GM23338 (cell line): Measurements from ENCODE around the gene PTCD3. TPM values are rescaled to one million over a fixed set of nuclear protein-coding genes. Genes with fewer than 3 reads are reported as not detected.

Experiments
- ATAC-seq: fragments of 200-7000 bp; cut with Tn5 transposase; 3 replicates; pipeline ENCODE4 v1.9.1; 2020
- DNase-seq: peaks from one replicate; pipeline ENCODE4 v3.0.0-alpha.2; 2015; ENCODE audit warnings: low spot score
- H2AFZ ChIP-seq: fragments of 200-600 bp; sonication (generic); 2 replicates; pipeline ENCODE4 v1.8.0; 2016; ENCODE audit warnings: antibody characterized with exemption, mild to moderate bottlenecking, moderate library complexity
- H3F3A ChIP-seq: fragments of 200-600 bp; sonication (generic); replicated peaks from 2 replicates; pipeline ENCODE4 v1.8.0; 2017; ENCODE audit warnings: antibody characterized with exemption, mixed run types, low read depth
- H3K27ac ChIP-seq: fragments of 200-600 bp; sonication (generic); 2 replicates; pipeline ENCODE4 v1.6.1; 2016; ENCODE audit warnings: low read depth
- H3K27me3 ChIP-seq: fragments of 200-600 bp; sonication (generic); 2 replicates; pipeline ENCODE4 v1.8.0; 2016; ENCODE audit warnings: mild to moderate bottlenecking, mixed run types, moderate library complexity; ENCODE audit not compliant: insufficient read depth
- H3K36me3 ChIP-seq: fragments of 200-600 bp; sonication (generic); 2 replicates; pipeline ENCODE4 v1.8.0; 2016; ENCODE audit warnings: mild to moderate bottlenecking; ENCODE audit not compliant: insufficient read depth
- H3K4me1 ChIP-seq: fragments of 200-600 bp; sonication (generic); 2 replicates; pipeline ENCODE4 v1.8.0; 2016; ENCODE audit warnings: mild to moderate bottlenecking, moderate library complexity; ENCODE audit not compliant: insufficient read depth
- H3K4me2 ChIP-seq: fragments of 200-600 bp; sonication (generic); 2 replicates; pipeline ENCODE4 v1.7.1; 2017; ENCODE audit warnings: mixed run types
- H3K4me3 ChIP-seq: fragments of 200-600 bp; sonication (generic); 2 replicates; pipeline ENCODE4 v1.6.1; 2016; ENCODE audit warnings: mixed run types
- H3K79me2 ChIP-seq: fragments of 200-600 bp; sonication (generic); replicated peaks from 2 replicates; pipeline ENCODE4 v1.8.0; 2017; ENCODE audit warnings: mild to moderate bottlenecking; ENCODE audit not compliant: insufficient read depth
- H3K9me2 ChIP-seq: fragments of 200-600 bp; sonication (generic); 2 replicates; pipeline ENCODE4 v1.8.0; 2017; ENCODE audit not compliant: insufficient read depth
- H4K20me1 ChIP-seq: fragments of 200-600 bp; sonication (generic); replicated peaks from 2 replicates; pipeline ENCODE4 v1.8.0; 2017; ENCODE audit warnings: mild to moderate bottlenecking; ENCODE audit not compliant: insufficient read depth
- H3K27ac Mint-ChIP-seq: 2 replicates; pipeline ENCODE4 v1.8.0; 2020; ENCODE audit warnings: inconsistent platforms, mild to moderate bottlenecking, moderate library complexity, mixed read lengths
- H3K27me3 Mint-ChIP-seq: 3 replicates; pipeline ENCODE4 v1.8.0; 2022; ENCODE audit warnings: low read depth, mild to moderate bottlenecking, moderate library complexity, mixed read lengths, inconsistent platforms; ENCODE audit not compliant: insufficient read depth, poor library complexity
- H3K36me3 Mint-ChIP-seq: 3 replicates; pipeline ENCODE4 v1.8.0; 2021; ENCODE audit warnings: low read depth, mild to moderate bottlenecking, inconsistent platforms, moderate library complexity, mixed read lengths
- H3K4me1 Mint-ChIP-seq: 3 replicates; pipeline ENCODE4 v1.8.0; 2020; ENCODE audit warnings: mild to moderate bottlenecking, inconsistent platforms, mixed read lengths
- H3K4me3 Mint-ChIP-seq: 3 replicates; pipeline ENCODE4 v1.8.0; 2021; ENCODE audit warnings: moderate library complexity, mild to moderate bottlenecking, inconsistent platforms, mixed read lengths
- H3K9me3 Mint-ChIP-seq: 3 replicates; pipeline ENCODE4 v1.8.0; 2020; ENCODE audit warnings: moderate library complexity, mild to moderate bottlenecking, inconsistent platforms, mixed read lengths
- EZH2phosphoT487 ChIP-seq: fragments of 200-600 bp; sonication (generic); IDR thresholded peaks from one replicate; pipeline ENCODE4 v1.8.1; 2018; ENCODE audit warnings: antibody characterized with exemption; ENCODE audit not compliant: unreplicated experiment
- STAT1 ChIP-seq: IDR thresholded peaks from one replicate; pipeline ENCODE4 v1.6.1; 2016; ENCODE audit warnings: antibody characterized with exemption; ENCODE audit not compliant: unreplicated experiment
- ZNF114 ChIP-seq: fragments of 250-450 bp; sonication (Bioruptor Pico); IDR thresholded peaks from 2 replicates; pipeline ENCODE4 v1.5.0; 2020; ENCODE audit warnings: mild to moderate bottlenecking, moderate library complexity
- ZNF331 ChIP-seq: fragments of 250-450 bp; sonication (Bioruptor Pico); IDR thresholded peaks from 2 replicates; pipeline ENCODE4 v1.5.0; 2020; ENCODE audit warnings: low read depth, mild to moderate bottlenecking, moderate library complexity
- polyA plus RNA-seq: library from polyadenylated mRNA; unstranded; fragments of >200 nt; fragmentation: Nextera tagmentation; extraction: Ambion mirVana; gene quantifications from 2 replicates; pipeline ENCODE4 v1.2.1, GENCODE V29; 2016
- total RNA-seq: library from RNA; depleted of rRNA; stranded (reverse); fragments of >200 nt; shearing (Covaris generic); gene quantifications from 2 replicates; pipeline ENCODE4 v1.2.3, GENCODE V29; 2014
- TF ChIP-seq, protein P1 (sequence below), 2 experiments: fragments of 200-600 bp in 1 of 2; sonication (generic) in 1 of 2; conservative IDR thresholded peaks; 2 replicates each; pipeline versions ENCODE4 v1.5.1 to v1.6.1; 2016 to 2017; ENCODE audit warnings: antibody characterized with exemption in 2 of 2, low read depth in 2 of 2, mild to moderate bottlenecking in 2 of 2, moderate library complexity in 1 of 2

The PTCD3 gene
- total and polyA plus RNA-seq, 2 experiments from 2014 or later, result 140 to 223 TPM

- peaks cover 81% of the 10 kb centered on the region for H3K36me3 Mint-ChIP-seq
- H3K4me1 Mint-ChIP-seq, result no peaks in the 10 kb centered on the region
- no peak overlapping the region for H3K4me3 Mint-ChIP-seq
- H3K4me3 ChIP-seq, result no peak overlapping the region
- H3K27ac ChIP-seq, result no peak overlapping the region
- no peaks in the 10 kb centered on the region for H3K79me2 ChIP-seq
- peaks cover 3% of the 10 kb centered on the region for H3K27me3 Mint-ChIP-seq
- DNase-seq, result no peak
- H3K9me3 Mint-ChIP-seq, result no peaks in the 10 kb centered on the region
- no peak overlapping the region for H2AFZ ChIP-seq
- no peak for ATAC-seq
- H3K27ac Mint-ChIP-seq, result no peak overlapping the region
- no peaks in the 10 kb centered on the region for H3F3A ChIP-seq
- H3K27me3 ChIP-seq, result no peaks in the 10 kb centered on the region
- TF ChIP-seq ZNF331 (CRISPR knock-in tag) (no peak), STAT1 (no peak)
- TF ChIP-seq, protein P1, sequence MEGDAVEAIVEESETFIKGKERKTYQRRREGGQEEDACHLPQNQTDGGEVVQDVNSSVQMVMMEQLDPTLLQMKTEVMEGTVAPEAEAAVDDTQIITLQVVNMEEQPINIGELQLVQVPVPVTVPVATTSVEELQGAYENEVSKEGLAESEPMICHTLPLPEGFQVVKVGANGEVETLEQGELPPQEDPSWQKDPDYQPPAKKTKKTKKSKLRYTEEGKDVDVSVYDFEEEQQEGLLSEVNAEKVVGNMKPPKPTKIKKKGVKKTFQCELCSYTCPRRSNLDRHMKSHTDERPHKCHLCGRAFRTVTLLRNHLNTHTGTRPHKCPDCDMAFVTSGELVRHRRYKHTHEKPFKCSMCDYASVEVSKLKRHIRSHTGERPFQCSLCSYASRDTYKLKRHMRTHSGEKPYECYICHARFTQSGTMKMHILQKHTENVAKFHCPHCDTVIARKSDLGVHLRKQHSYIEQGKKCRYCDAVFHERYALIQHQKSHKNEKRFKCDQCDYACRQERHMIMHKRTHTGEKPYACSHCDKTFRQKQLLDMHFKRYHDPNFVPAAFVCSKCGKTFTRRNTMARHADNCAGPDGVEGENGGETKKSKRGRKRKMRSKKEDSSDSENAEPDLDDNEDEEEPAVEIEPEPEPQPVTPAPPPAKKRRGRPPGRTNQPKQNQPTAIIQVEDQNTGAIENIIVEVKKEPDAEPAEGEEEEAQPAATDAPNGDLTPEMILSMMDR (conservative IDR thresholded peaks at IDR 0.05; ENCODE audit: low read depth in 2 of 2), result peak in 1 of 2 experiments; percentile 37; a peak in 2 of 4 replicates
- H3K4me2 ChIP-seq, result no peak overlapping the region
- no peaks in the 10 kb centered on the region for H3K4me1 ChIP-seq
- no peaks in the 10 kb centered on the region for H3K9me2 ChIP-seq
- H3K36me3 ChIP-seq, result peaks cover 38% of the 10 kb centered on the region
- peaks cover 27% of the 10 kb centered on the region for H4K20me1 ChIP-seq
These were observed 27.1 kb upstream of the PTCD3 start for GRCh38 chr2:86078774-86079545.

DNA sequence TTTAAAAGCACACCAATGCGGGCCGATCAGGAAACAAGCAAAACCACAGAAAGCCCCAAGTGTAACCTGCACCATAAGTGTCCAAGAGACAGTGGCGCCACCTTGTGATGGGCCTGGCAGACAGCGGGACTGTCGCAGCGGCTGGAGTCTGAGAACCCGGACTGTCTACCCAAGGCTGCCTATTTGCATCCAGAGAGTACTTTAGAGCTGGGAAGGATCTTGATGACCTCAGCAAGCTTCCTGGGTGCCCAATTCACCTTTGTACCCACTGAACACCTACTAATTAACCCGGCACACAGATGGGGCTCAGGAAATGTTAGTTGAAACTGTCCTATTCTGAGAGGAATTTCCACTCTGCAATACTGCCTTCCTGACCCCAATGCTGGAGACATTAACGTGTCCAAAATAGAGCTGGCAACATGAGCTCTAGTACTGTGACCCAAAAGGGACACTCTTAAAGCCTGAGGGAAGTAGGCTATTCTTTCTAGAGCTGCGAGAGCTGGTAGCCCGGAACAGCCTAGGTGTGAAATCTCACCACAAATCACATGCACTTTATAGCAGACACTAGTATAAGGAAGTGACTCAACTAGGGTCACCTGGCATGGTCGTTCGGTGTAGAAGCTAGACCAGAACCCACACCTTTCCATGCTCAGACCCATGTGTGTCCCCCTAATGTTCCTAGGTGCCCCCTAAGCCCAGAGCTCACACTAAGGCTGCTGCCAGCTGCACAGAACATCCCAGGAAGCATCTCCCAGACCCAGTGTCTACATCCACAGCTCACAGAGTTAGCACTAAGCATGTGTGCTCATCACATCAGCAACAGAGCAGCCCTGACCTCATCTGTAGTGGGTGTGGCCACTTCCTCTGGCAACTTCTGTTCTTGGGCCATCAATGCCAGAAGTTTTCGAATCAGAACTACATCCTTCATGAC is 25.8 kb upstream of the PTCD3 start:
- Histone ChIP-seq H2AFZ (no peak overlapping the region), H3F3A (no peaks in the 10 kb centered on the region), H3K4me3 (no peak overlapping the region), H3K9me2 (no peaks in the 10 kb centered on the region), H3K79me2 (no peaks in the 10 kb centered on the region), H4K20me1 (peaks cover 28% of the 10 kb centered on the region), H3K36me3 (peaks cover 38% of the 10 kb centered on the region), H3K4me2 (no peak overlapping the region), H3K27me3 (no peaks in the 10 kb centered on the region), H3K27ac (no peak overlapping the region), H3K4me1 (no peaks in the 10 kb centered on the region)
- Mint-ChIP-seq H3K27ac (no peak overlapping the region), H3K9me3 (no peaks in the 10 kb centered on the region), H3K27me3 (peaks cover 3% of the 10 kb centered on the region), H3K4me3 (no peak overlapping the region), H3K4me1 (no peaks in the 10 kb centered on the region), H3K36me3 (peaks cover 72% of the 10 kb centered on the region)
- TF ChIP-seq ZNF114 (CRISPR knock-in tag) (no peak), EZH2phosphoT487 (no peak), ZNF331 (CRISPR knock-in tag) (no peak)
- TF ChIP-seq, protein P1 (conservative IDR thresholded peaks at IDR 0.05; ENCODE audit: low read depth in 2 of 2), result peak; percentile 78 to 86
- ATAC-seq, result peak; percentile 98
- peak; percentile 82 for DNase-seq
